GM12875 (cell line): Measurements from ENCODE around the gene CBLN3.

ENCODE experiments used
- H3K4me3 ChIP-seq: one replicate; pipeline ENCODE4 v1.5.1; 2011; ENCODE audit warnings: low read depth, low read length, control low read depth
- CTCF ChIP-seq: IDR thresholded peaks from 2 replicates; pipeline ENCODE4 v1.5.1; 2011; ENCODE audit warnings: low read depth, mild to moderate bottlenecking, control low read depth, inconsistent platforms, low read length, moderate library complexity, borderline replicate concordance; ENCODE audit not compliant: insufficient read depth

The CBLN3 gene

GRCh38 chr14:24434036-24434435 is 4.6 kb upstream of the CBLN3 start:
- TF ChIP-seq CTCF: no peak
- H3K4me3 ChIP-seq: no peak overlapping the region

GRCh38 chr14:24432259-24433131 is 3.0 kb upstream of the CBLN3 start:
- no peak for TF ChIP-seq CTCF
- no peak overlapping the region for H3K4me3 ChIP-seq

- TF ChIP-seq CTCF: peak; percentile 98
- H3K4me3 ChIP-seq: peak overlapping the region; percentile 69
Measured at GRCh38 chr14:24431569-24432258, 2.2 kb upstream of the CBLN3 start.

- no peak for TF ChIP-seq CTCF
- H3K4me3 ChIP-seq: peak overlapping the region; percentile 69
Measured at GRCh38 chr14:24430682-24431568, 1.5 kb upstream of the CBLN3 start.

GRCh38 chr14:24430143-24430681 is 744 bp upstream of the CBLN3 start:
- peak overlapping the region; percentile 69 for H3K4me3 ChIP-seq
- TF ChIP-seq CTCF: no peak

GRCh38 chr14:24428628-24429394 is 657 bp downstream of the CBLN3 start:
- TF ChIP-seq CTCF: no peak
- no peak overlapping the region for H3K4me3 ChIP-seq
